ENCODE measurements around the gene SPTSSB. TPM values are rescaled to one million over a fixed set of nuclear protein-coding genes. Genes with fewer than 3 reads are reported as not detected.

The SPTSSB gene
- polyA plus RNA-seq, 2 of the 4 experiments (the other 2 are of a cell fraction): 0.06 to 0.43 TPM

DNA sequence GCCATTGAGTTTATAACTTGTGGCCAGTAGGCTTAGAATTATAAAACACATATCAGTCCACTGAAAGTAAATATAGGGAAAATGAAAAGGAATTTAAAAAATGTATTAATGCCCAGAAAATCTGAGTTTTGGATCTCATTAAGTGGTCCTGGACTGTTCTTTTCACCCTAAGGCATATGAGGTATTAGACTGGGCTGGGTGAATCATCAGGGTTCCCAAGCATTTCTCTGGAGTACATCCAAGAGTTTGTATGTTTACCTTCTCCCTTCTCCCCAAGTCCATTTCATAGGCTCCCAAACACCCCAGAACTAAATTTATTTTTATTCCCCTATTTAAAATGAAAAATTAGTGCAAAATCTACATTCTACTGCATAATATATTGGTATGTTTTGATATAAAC is 31.9 kb upstream of the SPTSSB start:
- ChIA-PET CTCF (no interaction called here), POLR2A (no interaction called here)
- FAIRE-seq: no peak
- no peak overlapping the region for H3K4me3 ChIP-seq
- no peak for ATAC-seq
- no peak for TF ChIP-seq HOXB13 (CRISPR knock-in tag; IDR thresholded peaks at IDR 0.05; ENCODE audit: low read depth)
- TF ChIP-seq, protein P1, sequence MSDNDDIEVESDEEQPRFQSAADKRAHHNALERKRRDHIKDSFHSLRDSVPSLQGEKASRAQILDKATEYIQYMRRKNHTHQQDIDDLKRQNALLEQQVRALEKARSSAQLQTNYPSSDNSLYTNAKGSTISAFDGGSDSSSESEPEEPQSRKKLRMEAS (IDR thresholded peaks at IDR 0.05): no peak
- TF ChIP-seq RCOR1 (IDR thresholded peaks at IDR 0.05; ENCODE audit: low read depth, low read length): no peak
- TF ChIP-seq, protein P2, sequence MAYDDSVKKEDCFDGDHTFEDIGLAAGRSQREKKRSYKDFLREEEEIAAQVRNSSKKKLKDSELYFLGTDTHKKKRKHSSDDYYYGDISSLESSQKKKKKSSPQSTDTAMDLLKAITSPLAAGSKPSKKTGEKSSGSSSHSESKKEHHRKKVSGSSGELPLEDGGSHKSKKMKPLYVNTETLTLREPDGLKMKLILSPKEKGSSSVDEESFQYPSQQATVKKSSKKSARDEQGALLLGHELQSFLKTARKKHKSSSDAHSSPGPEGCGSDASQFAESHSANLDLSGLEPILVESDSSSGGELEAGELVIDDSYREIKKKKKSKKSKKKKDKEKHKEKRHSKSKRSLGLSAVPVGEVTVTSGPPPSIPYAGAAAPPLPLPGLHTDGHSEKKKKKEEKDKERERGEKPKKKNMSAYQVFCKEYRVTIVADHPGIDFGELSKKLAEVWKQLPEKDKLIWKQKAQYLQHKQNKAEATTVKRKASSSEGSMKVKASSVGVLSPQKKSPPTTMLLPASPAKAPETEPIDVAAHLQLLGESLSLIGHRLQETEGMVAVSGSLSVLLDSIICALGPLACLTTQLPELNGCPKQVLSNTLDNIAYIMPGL (CRISPR knock-in tag; IDR thresholded peaks at IDR 0.05; ENCODE audit: borderline replicate concordance): no peak
- TF ChIP-seq KDM1A (IDR thresholded peaks at IDR 0.05; ENCODE audit: low read depth): no peak
- TF ChIP-seq CEBPB (IDR thresholded peaks at IDR 0.05): no peak
- no peak for TF ChIP-seq MAZ (IDR thresholded peaks at IDR 0.05; ENCODE audit: borderline replicate concordance, low read depth, low read length)
- TF ChIP-seq ZNF302 (CRISPR knock-in tag; IDR thresholded peaks at IDR 0.05): no peak
- no peak for TF ChIP-seq EHF (CRISPR knock-in tag; IDR thresholded peaks at IDR 0.05)
- TF ChIP-seq EP300 (IDR thresholded peaks at IDR 0.05): no peak
- TF ChIP-seq HDAC2 (IDR thresholded peaks at IDR 0.05): no peak
- TF ChIP-seq, protein P3, sequence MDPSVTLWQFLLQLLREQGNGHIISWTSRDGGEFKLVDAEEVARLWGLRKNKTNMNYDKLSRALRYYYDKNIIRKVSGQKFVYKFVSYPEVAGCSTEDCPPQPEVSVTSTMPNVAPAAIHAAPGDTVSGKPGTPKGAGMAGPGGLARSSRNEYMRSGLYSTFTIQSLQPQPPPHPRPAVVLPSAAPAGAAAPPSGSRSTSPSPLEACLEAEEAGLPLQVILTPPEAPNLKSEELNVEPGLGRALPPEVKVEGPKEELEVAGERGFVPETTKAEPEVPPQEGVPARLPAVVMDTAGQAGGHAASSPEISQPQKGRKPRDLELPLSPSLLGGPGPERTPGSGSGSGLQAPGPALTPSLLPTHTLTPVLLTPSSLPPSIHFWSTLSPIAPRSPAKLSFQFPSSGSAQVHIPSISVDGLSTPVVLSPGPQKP (IDR thresholded peaks at IDR 0.05; ENCODE audit: low read depth, low read length): no peak
- no peak for TF ChIP-seq CBX8 (IDR thresholded peaks at IDR 0.05)
- TF ChIP-seq, protein P4, sequence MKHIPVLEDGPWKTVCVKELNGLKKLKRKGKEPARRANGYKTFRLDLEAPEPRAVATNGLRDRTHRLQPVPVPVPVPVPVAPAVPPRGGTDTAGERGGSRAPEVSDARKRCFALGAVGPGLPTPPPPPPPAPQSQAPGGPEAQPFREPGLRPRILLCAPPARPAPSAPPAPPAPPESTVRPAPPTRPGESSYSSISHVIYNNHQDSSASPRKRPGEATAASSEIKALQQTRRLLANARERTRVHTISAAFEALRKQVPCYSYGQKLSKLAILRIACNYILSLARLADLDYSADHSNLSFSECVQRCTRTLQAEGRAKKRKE (CRISPR knock-in tag; IDR thresholded peaks at IDR 0.05; ENCODE audit: low read depth): no peak
- TF ChIP-seq, protein P5, sequence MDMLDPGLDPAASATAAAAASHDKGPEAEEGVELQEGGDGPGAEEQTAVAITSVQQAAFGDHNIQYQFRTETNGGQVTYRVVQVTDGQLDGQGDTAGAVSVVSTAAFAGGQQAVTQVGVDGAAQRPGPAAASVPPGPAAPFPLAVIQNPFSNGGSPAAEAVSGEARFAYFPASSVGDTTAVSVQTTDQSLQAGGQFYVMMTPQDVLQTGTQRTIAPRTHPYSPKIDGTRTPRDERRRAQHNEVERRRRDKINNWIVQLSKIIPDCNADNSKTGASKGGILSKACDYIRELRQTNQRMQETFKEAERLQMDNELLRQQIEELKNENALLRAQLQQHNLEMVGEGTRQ (IDR thresholded peaks at IDR 0.05): no peak
- no peak for TF ChIP-seq FOSL2 (IDR thresholded peaks at IDR 0.05)
- no peak for TF ChIP-seq FOSL2 (CRISPR knock-in tag; IDR thresholded peaks at IDR 0.05)
- no peak for TF ChIP-seq RAD21 (conservative IDR thresholded peaks at IDR 0.05 in 1 of 2, IDR thresholded peaks at IDR 0.05 in 1 of 2)
- TF ChIP-seq POLR2AphosphoS2 (conservative IDR thresholded peaks at IDR 0.05; ENCODE audit: low read length): no peak
- no peak for TF ChIP-seq NFE2L2 (conservative IDR thresholded peaks at IDR 0.05; ENCODE audit: low read length)
- H3K4me2 ChIP-seq: no peak overlapping the region
- H3K4me1 ChIP-seq: 0 out of 3 replicates have a peak, but pooled peaks cover 5% of the 10 kb centered on the region
- no peak for DNase-seq (ENCODE audit: low read depth in 1 of 2, low spot score in 1 of 2)
- no peak overlapping the region for H3K27ac ChIP-seq
- H3K9me3 ChIP-seq: peaks cover 3% of the 10 kb centered on the region; the same call in 1 of the 3 replicates

DNA sequence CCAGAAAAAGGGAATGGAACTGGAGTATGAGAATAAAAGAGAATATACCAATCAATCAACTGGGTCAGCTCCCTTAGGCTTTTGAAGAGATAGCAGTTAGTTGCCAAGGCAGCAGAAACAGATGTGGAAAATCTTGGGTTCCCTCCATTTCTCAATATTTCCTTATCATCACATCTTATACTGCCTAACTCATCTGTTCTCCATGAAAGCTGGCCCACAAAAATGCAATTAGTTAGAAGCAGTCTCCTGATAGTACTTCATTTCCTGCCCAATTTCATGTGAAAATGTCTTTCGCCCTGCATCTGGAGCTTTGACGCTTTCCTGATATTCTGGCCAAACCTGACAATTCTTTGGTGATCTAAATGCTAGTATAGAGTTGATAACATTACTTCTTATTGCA is 30.1 kb upstream of the SPTSSB start:
- Histone ChIP-seq H3K4me1 (no peaks in the 10 kb centered on the region), H3K4me3 (no peak overlapping the region), H3K9me3 (peaks cover 3% of the 10 kb centered on the region; the same call in 1 of the 3 replicates), H3K4me2 (no peak overlapping the region), H3K27ac (no peak overlapping the region)
- ATAC-seq (no peak), FAIRE-seq (no peak), DNase-seq (ENCODE audit: low read depth in 1 of 2, low spot score in 1 of 2) (no peak)
- ChIA-PET CTCF (interaction anchor here (0.6 kb wide), 1 partner anchor 15 kb away, joined by 3 read pairs; no protein-coding TSS in a partner anchor), POLR2A (no interaction called here)
- 97% methylated on average over 2 of the region's 2 CpGs for WGBS (ENCODE audit: missing lambda C conversion rate)
- TF ChIP-seq, protein P6, sequence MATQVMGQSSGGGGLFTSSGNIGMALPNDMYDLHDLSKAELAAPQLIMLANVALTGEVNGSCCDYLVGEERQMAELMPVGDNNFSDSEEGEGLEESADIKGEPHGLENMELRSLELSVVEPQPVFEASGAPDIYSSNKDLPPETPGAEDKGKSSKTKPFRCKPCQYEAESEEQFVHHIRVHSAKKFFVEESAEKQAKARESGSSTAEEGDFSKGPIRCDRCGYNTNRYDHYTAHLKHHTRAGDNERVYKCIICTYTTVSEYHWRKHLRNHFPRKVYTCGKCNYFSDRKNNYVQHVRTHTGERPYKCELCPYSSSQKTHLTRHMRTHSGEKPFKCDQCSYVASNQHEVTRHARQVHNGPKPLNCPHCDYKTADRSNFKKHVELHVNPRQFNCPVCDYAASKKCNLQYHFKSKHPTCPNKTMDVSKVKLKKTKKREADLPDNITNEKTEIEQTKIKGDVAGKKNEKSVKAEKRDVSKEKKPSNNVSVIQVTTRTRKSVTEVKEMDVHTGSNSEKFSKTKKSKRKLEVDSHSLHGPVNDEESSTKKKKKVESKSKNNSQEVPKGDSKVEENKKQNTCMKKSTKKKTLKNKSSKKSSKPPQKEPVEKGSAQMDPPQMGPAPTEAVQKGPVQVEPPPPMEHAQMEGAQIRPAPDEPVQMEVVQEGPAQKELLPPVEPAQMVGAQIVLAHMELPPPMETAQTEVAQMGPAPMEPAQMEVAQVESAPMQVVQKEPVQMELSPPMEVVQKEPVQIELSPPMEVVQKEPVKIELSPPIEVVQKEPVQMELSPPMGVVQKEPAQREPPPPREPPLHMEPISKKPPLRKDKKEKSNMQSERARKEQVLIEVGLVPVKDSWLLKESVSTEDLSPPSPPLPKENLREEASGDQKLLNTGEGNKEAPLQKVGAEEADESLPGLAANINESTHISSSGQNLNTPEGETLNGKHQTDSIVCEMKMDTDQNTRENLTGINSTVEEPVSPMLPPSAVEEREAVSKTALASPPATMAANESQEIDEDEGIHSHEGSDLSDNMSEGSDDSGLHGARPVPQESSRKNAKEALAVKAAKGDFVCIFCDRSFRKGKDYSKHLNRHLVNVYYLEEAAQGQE (IDR thresholded peaks at IDR 0.05): no peak
- no peak for TF ChIP-seq ESRRA (IDR thresholded peaks at IDR 0.05; ENCODE audit: borderline replicate concordance, low read length)
- TF ChIP-seq HEYL (CRISPR knock-in tag; IDR thresholded peaks at IDR 0.05): no peak
- no peak for TF ChIP-seq HOXB5 (CRISPR knock-in tag; IDR thresholded peaks at IDR 0.05)
- TF ChIP-seq, protein P5 (IDR thresholded peaks at IDR 0.05): no peak
- TF ChIP-seq, protein P7, sequence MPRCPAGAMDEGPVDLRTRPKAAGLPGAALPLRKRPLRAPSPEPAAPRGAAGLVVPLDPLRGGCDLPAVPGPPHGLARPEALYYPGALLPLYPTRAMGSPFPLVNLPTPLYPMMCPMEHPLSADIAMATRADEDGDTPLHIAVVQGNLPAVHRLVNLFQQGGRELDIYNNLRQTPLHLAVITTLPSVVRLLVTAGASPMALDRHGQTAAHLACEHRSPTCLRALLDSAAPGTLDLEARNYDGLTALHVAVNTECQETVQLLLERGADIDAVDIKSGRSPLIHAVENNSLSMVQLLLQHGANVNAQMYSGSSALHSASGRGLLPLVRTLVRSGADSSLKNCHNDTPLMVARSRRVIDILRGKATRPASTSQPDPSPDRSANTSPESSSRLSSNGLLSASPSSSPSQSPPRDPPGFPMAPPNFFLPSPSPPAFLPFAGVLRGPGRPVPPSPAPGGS (IDR thresholded peaks at IDR 0.05): no peak
- TF ChIP-seq HOXB13 (CRISPR knock-in tag; IDR thresholded peaks at IDR 0.05; ENCODE audit: low read depth): no peak
- no peak for TF ChIP-seq PHF8 (IDR thresholded peaks at IDR 0.05; ENCODE audit: borderline replicate concordance, low read depth)
- no peak for TF ChIP-seq HDAC2 (IDR thresholded peaks at IDR 0.05)
- TF ChIP-seq NR3C1 (IDR thresholded peaks at IDR 0.05): no peak
- no peak for TF ChIP-seq ZFP36 (IDR thresholded peaks at IDR 0.05; ENCODE audit: borderline replicate concordance, partially characterized antibody)
- no peak for TF ChIP-seq CBX8 (IDR thresholded peaks at IDR 0.05)
